Frontal cortex (tissue), 4 donors: ENCODE results near the gene TAGLN2. TPM values are rescaled to one million over a fixed set of nuclear protein-coding genes. Genes with fewer than 3 reads are reported as not detected.
A peak's percentile ranks its signal among the peaks of the same experiment; 100 is the strongest.

Experiments used
- DNase-seq, 2 donors: peaks; one replicate each; pipeline ENCODE4 v3.0.0; 2012; ENCODE audit warnings: low spot score in 2 of 2
- FAIRE-seq: peaks from 2 replicates; lab custom pipeline; 2012; peaks lifted over from hg19 to GRCh38; lab: Jason Lieb, UNC
- total RNA-seq: library from RNA; depleted of rRNA; stranded (reverse); fragments of >200 nt; gene quantifications from one replicate; pipeline ENCODE4 v1.2.3, GENCODE V29; 2014
- donor health status: control.
- donor health status: control.
- donor health status: control.

Gene TAGLN2
- total RNA-seq, 1 donor from 2014 or later, result 18.8 TPM

DNA sequence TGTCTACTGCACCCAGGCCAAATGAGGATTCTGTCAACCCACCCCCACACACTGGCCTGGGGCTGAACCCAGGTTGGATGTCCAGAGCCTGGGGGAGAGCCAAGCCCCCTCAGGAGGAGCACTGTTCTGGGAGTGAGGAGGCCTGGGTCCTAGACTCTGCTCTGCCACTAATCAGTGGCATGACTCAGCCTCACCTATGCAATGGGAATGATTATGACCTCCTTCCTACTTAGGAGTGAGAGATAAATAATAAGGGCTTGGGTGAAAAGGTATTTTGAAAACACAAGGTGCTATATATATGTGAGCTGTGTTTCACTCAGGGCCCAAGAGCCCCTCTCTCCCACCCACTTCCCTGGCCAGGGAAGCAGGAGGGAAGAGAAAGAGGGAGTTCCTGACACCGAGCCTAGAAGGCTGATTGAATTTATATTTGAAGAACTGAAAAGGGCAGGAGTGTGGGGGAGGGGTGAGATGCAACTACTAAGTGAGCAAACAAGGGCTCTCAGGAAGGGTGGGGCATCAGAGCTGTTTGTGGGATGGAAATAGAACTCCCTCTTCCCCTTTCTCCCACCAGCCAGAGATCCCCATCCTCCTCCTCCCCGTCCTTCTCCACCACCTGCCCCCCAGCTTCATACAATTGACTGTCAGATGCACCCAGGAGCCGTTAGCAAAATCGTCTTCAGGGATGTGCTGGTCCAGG is 11.9 kb upstream of the TAGLN2 start:
- FAIRE-seq (no peak), DNase-seq (no peak)

DNA sequence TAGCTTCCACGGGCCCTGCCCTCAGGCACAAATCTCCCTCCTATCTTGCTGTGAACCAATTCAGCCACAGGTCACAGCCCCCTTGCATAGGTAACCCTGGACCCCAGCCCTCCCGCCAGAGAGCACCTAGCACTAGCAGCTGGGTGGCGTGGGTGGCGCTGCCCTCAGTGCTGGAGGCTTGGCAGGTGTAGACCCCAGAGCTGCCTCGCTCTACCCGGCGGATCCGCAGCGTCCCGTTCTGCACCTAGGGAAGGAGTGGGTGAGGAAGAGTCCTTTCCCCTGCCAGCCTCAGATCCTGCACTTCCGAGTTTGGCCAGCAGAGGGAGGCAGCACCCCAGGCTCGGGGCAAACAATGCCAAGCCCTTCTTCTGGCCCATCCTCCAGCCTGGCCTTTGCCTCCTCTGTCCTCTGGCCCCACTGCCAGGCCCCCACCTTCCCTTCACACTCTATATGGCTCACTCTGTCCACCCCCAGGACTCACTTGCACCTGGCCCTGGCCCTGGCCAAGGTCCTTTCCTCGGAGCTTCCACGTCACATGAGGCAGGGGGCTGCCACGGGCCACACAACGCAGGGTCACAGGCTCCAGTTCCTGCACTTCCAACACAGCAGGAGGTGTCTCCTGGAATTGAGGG is 11.1 kb upstream of the TAGLN2 start:
- DNase-seq (peak; percentile 75 to 82), FAIRE-seq (no peak)

DNA sequence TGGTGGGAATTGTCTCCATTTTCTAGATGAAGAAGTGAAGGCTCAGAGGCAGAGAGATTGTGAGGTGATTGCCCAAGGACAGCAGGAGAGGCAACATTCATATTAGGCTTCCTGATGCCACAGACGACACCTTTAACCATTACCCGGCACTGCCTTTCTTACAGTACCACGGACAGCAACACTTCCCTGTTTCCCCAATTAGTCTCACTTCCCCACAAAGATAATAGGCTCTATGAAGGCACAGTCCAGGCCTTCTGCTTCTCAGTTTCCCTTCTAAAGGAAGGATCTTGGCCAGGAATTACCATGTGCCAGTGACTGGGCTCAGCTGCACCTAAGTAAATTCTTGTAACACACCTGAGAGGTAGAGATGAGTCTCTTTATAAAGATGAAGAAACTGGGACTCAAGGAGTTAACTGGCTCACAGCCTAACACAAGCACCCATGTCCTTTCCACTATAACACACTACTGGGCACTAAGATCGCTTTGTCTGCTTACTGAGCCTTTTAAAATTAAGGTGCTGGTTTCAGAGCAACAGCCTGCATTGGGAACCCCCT is 10.5 kb upstream of the TAGLN2 start:
- DNase-seq, result no peak
- no peak for FAIRE-seq

DNA sequence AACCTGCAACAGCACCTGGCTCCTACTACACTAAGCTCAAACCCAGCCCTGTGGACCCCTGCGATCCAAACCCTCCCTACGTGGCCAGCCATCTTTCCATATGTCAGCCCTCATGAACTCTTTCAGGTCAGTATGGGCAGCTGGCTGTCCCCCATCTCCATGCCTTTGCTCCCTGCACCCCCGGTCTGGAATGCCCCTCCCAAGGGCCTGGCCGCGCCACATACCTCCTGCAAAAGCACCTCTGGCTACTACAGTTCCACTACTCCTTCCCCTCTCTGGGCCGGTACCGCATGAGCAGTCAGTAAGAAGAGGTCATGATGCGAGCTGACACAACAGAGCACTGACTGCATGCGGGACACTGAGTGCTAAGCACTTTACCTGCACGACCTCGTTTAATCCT is 10.0 kb upstream of the TAGLN2 start:
- FAIRE-seq, result no peak
- no peak for DNase-seq

DNA sequence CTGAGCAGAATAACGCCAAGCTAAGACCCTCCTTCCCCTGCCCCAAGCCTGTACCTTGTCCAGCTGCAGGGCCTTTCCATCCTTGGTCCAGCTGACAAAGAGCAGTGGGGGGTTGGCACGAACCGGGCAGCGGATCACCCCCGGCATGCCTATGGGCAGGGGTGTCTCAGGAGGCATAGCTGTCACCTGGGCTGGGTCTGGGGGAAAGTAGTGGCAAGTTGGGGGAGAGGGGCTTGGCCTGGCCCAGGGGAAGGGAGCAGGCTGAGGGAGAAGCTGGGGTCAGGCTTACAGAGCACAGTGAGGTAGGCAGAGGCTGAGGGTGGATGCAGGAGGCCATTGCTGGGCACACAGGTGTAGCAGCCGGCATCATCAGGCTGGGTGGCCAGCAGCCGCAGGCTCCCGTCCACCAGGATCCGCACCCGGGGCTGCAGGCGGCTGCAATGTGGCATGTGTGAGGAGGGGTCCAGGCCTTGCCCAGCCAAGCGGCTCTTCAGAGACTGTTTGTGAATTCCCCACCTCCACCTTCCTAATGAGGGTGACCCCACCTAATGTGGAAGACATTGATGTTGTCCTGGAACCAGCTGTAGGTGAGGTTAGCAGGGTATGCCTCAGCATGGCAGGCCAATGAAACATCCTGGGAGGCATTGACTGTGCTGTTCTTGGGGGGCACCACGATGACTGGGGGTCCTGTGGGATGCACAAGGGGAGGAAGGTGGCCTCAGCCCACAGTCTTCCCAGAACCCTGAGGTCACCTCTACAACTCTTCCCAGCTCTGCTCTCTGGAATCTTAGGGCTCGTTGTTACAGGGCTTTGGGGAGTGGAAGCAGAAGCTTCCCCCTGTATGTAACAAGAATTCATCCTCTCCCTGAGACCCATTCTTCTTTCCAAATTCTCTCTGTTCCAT is 9.1 kb upstream of the TAGLN2 start:
- DNase-seq (no peak), FAIRE-seq (no peak)

DNA sequence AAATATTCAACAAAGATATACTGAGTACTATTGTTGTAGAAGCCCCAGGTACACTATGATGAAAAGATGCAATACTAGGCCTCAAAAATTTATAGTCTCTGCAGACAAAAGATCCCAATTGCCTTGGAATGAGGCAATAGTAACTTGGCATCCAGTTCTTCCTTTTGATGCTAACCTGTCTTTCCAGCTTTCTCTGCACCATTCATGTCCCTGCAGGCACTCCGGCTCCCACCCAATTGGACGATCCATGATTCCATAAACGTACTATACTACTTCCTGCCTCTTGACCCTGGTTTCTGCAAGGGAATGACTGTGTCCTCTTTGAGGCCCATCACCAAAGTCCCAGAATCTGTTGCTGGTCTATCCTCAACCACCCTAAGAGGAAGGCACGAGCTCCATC is 8.0 kb upstream of the TAGLN2 start:
- DNase-seq (no peak), FAIRE-seq (no peak)

DNA sequence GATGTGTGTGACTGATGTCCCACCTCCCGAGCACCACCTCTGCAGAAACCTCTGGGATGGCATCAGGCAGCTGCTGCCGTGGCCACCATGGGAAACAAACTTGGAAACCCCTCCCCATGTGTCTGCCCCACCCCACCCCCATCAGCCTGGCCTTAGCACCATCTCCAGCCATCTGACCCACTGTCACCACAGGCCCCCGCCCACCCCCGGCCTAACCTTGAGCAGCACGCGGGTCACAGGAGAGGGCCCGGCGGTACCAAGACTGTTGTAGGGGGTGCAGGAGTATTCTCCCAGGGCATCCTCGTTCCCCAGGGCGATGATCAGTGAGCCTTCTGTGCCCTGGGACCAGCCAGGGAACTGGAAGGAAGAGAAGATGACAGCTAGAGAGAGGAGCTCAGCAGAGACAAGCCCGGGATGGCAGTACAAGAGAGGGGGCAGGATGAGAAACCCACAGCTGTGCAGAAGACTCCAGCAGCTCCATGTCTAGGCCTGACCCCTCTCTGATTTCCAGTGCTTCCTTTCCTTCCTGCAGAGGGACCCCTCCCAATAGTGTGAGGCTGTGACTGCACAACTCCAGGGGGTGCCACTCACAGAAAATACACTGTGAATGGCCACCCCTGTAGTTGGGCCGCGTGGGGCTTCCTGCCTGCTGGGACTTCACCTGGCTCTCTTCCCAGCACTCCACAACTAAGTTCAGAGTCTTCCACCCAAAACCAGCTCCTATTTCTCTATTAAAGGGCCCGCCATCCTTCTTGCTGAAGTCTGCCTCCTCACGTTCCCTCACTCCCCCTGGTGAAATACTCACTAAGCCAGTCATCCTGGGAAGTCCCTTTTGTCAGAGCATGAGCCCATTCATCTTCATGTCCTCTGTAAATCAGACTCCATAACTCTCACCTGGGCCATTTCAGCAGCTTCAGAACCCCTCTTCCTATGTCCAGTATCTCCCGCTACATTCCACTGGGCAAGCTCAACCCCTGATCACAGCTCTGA is 7.3 kb upstream of the TAGLN2 start:
- DNase-seq (no peak), FAIRE-seq (no peak)

DNA sequence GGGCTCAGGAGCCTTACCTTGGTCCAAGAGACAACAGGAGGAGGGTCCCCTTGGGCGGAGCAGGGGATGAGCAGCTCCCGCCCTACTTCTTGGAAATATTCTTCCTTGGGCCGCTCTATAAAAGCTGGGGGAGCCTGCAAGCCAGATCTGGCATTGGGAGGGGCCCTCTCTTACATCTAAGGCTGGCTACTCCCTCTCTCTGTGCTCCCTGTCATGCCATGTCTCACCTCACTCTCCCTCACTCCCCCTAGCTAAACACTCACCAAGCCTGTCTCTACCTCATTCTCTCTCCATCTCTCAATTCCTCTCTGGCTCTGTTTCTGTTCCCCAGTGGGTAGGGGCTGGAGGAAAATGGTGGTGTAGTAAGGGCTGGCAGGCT is 6.5 kb upstream of the TAGLN2 start:
- no peak for FAIRE-seq

DNA sequence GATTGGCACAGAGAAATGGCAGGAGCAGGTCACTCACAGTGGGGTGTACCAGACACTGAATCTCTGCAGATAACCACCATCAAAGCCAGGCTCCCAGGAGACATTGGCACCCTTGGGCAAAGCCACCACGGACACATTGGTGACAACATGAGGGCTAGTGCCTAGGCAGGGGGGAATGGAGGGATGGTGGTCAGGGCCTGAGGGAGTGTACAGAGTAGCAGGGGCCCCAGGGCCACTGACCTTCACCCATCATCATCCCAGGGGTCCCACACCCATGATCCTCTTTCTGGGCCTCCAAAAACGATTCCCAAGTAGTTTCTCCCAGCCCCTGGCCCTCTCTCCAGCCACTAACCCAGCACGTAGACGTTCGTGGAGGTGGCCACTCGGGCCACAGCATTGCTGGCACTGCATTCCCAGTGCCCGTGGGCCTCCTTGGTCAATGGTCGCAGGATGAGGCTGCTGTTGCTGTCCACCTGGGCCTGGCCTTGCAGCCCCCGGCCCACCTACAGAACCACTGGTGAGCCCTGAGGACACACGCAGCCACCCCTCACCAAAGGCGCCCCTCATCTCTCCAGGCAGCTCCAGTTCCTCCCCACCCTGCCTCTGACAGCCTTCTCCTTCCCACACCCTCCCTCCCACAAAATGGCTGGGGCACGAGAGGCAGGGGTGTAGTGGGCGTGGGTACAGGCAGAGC is 5.9 kb upstream of the TAGLN2 start:
- no peak for FAIRE-seq
- no peak for DNase-seq

More for the DNA sequence above, 6.5 kb upstream of the TAGLN2 start:
- no peak for DNase-seq

DNA sequence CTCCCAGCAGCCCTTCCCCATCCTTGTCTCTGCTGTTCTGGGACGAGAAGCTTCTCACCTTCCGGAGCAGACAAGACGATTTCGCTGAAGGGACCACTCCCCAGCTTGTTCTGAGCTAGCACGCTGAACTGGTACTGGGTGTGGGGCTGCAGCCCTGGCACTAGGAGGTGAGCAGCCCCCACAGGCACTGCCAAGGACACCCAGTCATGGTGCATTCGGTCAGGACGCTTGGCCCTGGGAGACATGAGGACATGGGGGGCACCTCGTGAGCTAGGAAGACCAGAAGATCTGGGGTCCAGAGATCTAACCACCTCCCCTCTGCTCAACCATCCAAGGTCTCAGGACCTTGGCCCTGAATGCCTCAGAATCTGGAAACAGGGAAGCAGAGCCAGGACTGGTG is 5.3 kb upstream of the TAGLN2 start:
- no peak for DNase-seq
- FAIRE-seq, result no peak

DNA sequence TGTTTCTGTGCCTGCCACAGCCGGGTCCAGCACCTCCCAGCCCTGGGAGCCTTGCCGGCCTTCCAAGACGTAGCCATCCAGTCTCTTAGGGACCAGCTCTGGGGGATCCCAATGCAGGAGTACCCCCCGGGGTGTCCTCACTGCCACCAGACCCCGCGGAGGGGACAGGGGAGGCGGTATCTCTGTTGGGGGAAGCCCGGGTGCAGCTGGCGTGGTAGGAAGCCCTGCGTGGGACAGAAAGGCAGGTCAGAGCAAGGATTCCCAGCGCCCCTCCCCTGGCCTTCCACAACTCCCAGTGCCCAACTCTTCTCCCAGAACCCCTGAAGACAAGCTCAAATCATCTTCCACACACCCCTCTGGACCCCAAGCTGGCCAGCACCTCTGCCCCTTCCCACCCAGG is 4.9 kb upstream of the TAGLN2 start:
- no peak for DNase-seq
- no peak for FAIRE-seq

DNA sequence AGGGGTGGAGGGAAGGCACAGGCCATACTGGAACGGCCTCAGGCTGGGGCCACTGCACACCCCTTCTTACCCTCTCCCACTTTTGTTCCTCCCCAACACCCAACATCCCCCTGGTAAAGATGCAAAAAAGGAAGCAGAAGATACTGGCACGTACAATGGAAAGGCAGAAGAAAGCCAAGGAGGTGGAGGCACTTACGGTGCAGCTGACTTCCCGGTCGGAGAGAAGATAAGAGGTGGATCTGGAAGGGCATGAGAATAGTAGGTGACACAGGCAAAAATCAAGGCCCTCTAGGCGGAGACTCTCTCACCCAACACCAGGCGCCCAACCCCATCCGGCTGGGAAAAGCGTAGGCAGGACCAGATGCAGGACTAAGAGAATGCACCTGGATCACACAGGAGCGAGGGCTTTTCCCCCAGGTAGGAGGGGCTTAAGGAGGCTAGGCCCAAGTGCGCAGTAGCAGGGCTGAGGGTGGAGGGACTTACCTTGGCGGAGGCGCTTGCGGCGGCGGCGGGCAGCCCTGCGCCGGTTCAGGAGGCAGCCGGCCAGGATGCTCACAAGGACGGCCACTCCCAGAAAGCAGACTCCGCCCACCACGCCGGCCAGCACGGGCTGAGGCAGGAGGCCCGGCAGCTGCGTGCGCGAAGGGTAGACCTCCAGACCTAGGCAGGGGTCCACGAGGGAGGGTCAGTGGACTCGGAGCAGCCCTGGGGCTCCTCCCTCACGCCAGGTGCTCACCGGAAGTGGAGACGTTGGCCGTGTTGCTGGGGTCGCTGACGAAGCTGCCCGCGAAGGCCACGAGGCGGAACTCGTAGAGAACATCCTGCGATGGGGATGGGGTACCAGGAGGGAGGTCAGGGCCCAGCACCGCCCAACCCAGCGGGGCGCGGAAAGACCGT is 4.1 kb upstream of the TAGLN2 start:
- no peak for DNase-seq
- FAIRE-seq, result no peak

DNA sequence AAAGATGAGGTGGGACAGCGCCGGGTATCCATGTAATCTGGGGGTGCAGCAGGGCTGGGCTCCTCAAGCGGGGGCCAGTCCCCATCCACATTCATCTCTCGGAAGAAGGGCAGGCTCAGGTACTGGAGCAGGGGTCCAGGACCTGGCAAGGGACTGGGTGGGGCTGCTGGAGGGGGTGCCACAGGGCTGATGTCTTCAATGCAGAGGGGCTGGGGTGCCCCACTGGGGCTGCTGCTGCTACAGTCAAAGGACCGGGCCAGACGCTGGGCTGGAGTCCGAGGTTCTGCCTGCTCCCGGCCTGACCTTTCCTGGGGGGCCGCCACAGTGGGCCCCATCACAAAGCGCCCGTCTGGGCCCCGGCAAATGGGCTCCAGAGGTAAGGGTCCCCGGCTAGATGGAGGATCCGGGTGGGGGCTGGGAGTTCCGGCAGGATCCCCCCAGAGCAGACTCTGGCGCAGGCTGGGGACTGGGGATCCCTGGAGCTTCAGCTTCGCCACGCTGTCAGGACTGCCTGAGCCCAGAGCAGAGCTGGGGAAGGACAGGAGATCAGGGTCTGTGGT is 3.3 kb upstream of the TAGLN2 start:
- FAIRE-seq, result no peak
- DNase-seq, result no peak

DNA sequence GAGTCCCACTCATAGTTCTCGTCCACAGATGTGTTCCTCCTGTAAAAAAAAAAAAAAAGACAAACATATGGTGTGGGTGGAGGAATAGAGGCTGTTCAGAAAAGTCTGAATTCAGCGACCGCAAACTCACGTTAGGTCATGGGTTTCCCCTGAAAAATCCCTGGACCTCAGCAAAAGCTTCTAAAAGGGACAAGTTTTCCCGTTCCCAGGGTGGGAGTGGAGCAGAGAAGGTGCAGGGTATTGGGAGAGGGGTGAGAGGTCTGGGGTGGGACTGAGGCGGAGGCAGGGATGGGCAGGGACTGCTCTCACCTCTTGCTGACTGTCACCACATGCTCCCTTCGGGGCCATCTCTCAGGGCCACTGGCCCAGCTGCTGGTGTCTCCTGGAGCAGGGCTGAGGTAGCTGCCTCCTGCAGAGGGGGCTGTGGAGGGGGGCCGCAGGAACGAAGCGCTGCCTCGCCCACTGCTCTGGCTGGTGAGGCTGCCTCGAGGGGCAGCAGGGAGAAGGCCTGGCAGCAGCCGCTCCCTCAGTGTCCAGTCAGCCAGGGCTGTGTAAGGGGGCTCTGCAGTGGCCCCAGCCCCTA is 2.6 kb upstream of the TAGLN2 start:
- DNase-seq, result no peak
- no peak for FAIRE-seq

DNA sequence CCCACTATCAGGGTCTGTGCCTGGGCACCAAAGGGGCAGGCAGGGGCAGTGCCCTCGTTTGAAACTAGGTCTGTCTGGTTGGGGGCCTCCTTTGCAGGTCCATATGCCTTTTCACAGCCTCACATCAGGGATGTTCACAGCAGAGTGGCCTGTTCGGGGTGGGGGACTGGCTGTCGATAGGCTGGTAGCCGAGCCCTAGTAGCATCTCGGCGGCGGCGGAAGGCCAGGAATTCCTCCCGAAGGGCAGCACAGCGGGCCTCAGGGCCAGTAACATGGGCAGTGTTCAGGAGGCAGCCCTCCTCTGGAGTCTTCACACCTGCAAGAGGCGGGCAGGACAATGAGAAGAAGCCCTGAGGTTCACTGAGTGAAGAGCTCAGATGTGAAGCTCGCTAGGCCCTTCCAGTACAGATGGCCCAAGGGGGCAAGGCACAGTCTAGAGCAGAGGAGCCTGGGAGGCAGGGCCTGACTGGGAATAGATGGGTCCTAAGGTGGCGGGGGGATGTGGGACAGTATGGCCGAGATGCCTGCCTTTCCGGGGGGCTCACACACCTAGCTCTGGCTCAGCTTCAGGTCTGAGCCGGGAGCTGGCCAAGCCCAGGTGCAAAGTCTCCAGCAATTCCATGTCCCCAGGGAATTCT is 2.0 kb upstream of the TAGLN2 start:
- DNase-seq (no peak), FAIRE-seq (no peak)

DNA sequence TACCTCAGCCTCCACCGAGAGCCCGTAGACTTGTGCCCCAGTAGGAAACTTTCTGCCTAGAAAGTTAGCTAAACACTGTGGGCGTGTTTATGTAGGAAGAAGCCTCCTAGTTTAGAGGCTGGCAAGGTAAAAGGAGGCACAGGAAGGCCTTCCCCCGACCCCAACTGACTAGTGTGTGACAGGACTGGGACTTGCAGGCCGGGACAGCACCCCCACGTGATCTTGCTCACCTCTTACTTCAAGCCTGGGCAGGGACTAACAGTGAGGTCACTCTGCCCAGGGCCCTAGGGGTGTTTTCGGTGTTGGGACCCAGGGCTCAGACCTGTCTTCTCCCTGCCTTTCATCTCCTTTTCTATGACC is 392 bp upstream of the TAGLN2 start:
- FAIRE-seq (no peak), DNase-seq (peak in 1 of 2 donors; percentile 62)
